Measurements from ENCODE around the gene SELE. TPM values are rescaled to one million over a fixed set of nuclear protein-coding genes. Genes with fewer than 3 reads are reported as not detected.

The SELE gene
- total and polyA plus RNA-seq, 8 donors: 0.51 to 3.1 (median 0.69) TPM; not detected in 1

DNA sequence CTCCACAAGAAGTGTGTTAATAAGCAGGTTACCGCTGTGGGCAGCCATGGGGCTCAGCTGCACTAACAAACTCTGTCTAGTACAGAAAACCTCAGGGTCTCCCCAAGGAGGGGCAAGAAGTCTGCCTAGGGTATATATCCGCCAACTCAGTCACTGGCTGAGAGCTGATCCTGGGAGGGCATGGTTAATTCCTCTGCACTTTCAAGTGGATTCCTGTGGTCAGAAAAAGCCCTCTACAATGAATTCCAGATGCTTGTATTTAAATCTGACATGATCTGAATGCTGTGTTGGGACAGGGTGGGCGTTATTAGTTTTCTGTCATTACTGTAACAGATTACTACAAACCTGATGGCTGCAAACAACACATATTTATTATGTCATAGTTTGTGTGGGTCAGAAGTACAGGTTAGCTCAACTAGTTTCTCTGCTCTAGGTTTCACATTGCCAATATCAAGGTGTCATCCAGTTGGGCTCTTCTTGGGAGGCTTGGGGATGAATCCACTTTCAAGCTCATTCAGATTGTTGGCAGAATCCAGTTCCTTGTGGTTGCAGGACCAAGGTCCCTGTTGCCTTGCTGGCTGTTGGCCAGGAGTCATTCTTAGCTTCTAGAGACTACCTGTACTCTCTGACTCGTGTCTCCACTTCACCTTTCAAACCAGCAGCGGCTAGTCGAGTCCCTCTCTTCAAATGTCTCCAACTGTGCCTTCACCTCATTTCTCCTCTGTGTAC lies 8.0 kb upstream of the SELE start:
- Histone ChIP-seq H3K36me3 (no peaks in the 10 kb centered on the region), H3K27me3 (no peaks in the 10 kb centered on the region), H3K9me3 (no peaks in the 10 kb centered on the region), H3K4me3 (no peak overlapping the region), H3K27ac (no peak overlapping the region), H3K4me1 (no peaks in the 10 kb centered on the region)
- no peak for ATAC-seq
- 67 to 77% methylated on average over 6 of the region's 6 CpGs for WGBS, 2 donors
- TF ChIP-seq, protein P1, sequence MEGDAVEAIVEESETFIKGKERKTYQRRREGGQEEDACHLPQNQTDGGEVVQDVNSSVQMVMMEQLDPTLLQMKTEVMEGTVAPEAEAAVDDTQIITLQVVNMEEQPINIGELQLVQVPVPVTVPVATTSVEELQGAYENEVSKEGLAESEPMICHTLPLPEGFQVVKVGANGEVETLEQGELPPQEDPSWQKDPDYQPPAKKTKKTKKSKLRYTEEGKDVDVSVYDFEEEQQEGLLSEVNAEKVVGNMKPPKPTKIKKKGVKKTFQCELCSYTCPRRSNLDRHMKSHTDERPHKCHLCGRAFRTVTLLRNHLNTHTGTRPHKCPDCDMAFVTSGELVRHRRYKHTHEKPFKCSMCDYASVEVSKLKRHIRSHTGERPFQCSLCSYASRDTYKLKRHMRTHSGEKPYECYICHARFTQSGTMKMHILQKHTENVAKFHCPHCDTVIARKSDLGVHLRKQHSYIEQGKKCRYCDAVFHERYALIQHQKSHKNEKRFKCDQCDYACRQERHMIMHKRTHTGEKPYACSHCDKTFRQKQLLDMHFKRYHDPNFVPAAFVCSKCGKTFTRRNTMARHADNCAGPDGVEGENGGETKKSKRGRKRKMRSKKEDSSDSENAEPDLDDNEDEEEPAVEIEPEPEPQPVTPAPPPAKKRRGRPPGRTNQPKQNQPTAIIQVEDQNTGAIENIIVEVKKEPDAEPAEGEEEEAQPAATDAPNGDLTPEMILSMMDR (IDR thresholded peaks at IDR 0.05): no peak
- intact Hi-C loops (cut with DNase I): no loop called here
- DNase-seq: no peak
- FAIRE-seq: no peak

DNA sequence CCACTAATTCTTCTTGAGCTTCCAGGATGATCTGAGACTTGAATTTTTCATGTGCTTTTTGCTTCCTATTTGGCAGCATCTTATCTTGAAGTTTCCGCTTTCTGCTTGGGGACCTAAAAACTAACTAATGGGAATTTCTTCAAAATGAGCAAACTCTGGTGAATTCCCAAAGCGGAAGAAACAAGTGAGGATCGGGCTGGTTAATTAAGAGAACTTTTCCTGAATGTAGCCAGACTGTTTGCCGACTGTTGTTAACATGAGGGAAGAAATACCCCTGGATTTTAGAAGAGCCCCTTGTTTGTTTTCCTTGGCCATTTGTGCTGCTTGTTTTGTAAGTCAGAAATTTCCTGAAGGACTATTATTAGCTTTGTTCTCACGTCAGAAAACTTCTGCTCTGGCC lies 6.1 kb upstream of the SELE start:
- TF ChIP-seq, protein P1 (IDR thresholded peaks at IDR 0.05): no peak
- intact Hi-C loops (cut with DNase I): no loop called here
- no peaks in the 10 kb centered on the region for H3K36me3 ChIP-seq
- WGBS, 2 donors: 42 to 49% methylated on average over 5 of the region's 5 CpGs
- H3K4me1 ChIP-seq: no peaks in the 10 kb centered on the region
- no peak overlapping the region for H3K4me3 ChIP-seq
- no peak for DNase-seq
- FAIRE-seq: no peak
- H3K27ac ChIP-seq: no peak overlapping the region
- no peak for ATAC-seq
- no peaks in the 10 kb centered on the region for H3K27me3 ChIP-seq
- no peaks in the 10 kb centered on the region for H3K9me3 ChIP-seq

DNA sequence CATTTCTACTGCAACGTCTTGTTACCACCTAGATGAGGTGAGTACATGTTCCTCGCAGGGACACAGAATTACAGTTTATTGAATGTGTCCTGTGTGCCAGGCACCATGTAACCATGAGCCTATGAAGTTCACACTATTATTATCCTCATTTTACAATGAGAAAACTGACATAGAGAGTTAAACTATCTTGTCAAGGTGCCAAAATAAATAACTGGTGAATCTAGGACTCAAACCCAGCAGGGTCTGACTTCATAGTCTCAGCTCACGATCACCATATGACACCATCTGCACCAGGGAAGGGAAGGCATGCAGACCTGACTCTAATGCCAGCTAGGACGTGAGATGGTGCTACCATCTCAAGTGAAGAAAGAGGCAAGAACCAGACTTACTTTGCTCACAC lies 2.4 kb downstream of the SELE start:
- no peak for FAIRE-seq

DNA sequence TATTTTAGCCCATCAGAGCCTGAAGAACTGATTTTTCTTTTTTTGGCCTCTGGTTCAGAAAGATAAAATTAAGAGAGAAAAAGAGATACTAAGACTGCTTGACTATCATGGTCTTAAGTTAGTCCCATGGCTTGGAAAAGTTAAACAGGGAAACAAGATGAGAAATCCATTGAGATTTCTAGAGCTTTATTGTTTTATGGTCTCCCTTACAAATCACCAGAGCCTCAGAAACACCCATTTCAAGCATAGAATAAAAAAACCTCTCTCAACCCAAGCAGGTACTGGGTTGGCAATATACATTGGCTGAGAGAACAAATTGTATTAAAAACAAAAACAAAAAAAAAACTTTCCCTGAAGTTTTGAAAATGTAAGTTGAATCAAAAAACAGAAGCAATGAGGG lies 3.9 kb downstream of the SELE start:
- no peak overlapping the region for H3K27ac ChIP-seq
- H3K4me3 ChIP-seq: no peak overlapping the region
- DNase-seq (no peak), ATAC-seq (no peak), FAIRE-seq (no peak)
- H3K9me3 ChIP-seq: no peaks in the 10 kb centered on the region
- H3K36me3 ChIP-seq: no peaks in the 10 kb centered on the region
- TF ChIP-seq, protein P1 (IDR thresholded peaks at IDR 0.05): no peak
- intact Hi-C loops (cut with DNase I): no loop called here
- no peaks in the 10 kb centered on the region for H3K4me1 ChIP-seq
- H3K27me3 ChIP-seq: no peaks in the 10 kb centered on the region

More for the DNA sequence above, 2.4 kb downstream of the SELE start:
- Histone ChIP-seq H3K27me3 (no peaks in the 10 kb centered on the region), H3K4me3 (no peak overlapping the region), H3K36me3 (no peaks in the 10 kb centered on the region), H3K4me1 (no peaks in the 10 kb centered on the region), H3K27ac (no peak overlapping the region), H3K9me3 (no peaks in the 10 kb centered on the region)
- TF ChIP-seq, protein P1 (IDR thresholded peaks at IDR 0.05): no peak
- WGBS, 2 donors: 48 to 55% methylated on average over 4 of the region's 4 CpGs
- intact Hi-C loops (cut with DNase I): no loop called here
- ATAC-seq (no peak), DNase-seq (no peak)

DNA sequence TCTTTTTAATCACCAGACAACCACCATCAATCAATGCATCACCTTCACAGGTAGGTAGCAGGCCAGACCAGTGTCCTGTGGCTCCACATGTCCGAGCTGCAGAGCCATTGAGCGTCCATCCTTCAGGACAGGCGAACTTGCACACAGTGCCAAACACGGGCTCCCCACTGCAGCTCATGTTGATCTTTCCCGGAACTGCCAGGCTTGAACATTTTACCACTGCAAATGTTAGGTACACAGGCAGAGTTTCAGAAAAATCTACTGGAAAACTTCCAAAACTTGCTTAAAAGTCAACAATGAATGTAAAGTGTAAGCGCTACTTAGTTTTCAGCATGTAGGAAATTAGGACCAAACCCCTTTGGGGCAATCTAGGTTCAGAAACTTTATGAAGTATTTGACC lies 6.6 kb downstream of the SELE start:
- intact Hi-C loops (cut with DNase I): no loop called here
- no peak overlapping the region for H3K27ac ChIP-seq
- H3K4me3 ChIP-seq: no peak overlapping the region
- no peaks in the 10 kb centered on the region for H3K36me3 ChIP-seq
- no peaks in the 10 kb centered on the region for H3K27me3 ChIP-seq
- no peaks in the 10 kb centered on the region for H3K4me1 ChIP-seq
- ATAC-seq (peak in 2 of 4 donors; percentile 44 to 59), DNase-seq (no peak), FAIRE-seq (no peak)
- no peaks in the 10 kb centered on the region for H3K9me3 ChIP-seq
- TF ChIP-seq, protein P1 (IDR thresholded peaks at IDR 0.05): no peak
- 34 to 40% methylated on average over 6 of the region's 6 CpGs for WGBS, 2 donors
